Esophagus muscularis mucosa (tissue), 3 donors: Measurements from ENCODE around the gene KCNQ5.

ENCODE experiments used
- CTCF ChIP-seq, 3 experiments: fragments of 200-600 bp in 2 of 3; fragments of 450-650 bp in 1 of 3; sonication (generic) in 2 of 3; IDR thresholded peaks; one replicate each; pipeline ENCODE4 v1.5.1; 2017 to 2019; ENCODE audit warnings: antibody characterized with exemption in 3 of 3, mild to moderate bottlenecking in 2 of 3, moderate library complexity in 1 of 3
- EP300 ChIP-seq: sonication (generic); formaldehyde crosslinking; IDR thresholded peaks from one replicate; pipeline ENCODE4 v1.6.1; 2017; ENCODE audit warnings: antibody characterized with exemption

- TF ChIP-seq CTCF (IDR thresholded peaks at IDR 0.05), result no peak
- no peak for TF ChIP-seq EP300
Measured at GRCh38 chr6:72674842-72675241, 53.0 kb downstream of the KCNQ5 start.
